Ascending aorta (tissue), 2 donors: ENCODE data around the gene CHRNA3. TPM values are rescaled to one million over a fixed set of nuclear protein-coding genes. Genes with fewer than 3 reads are reported as not detected.

Experiments
- DNase-seq, 2 donors: peaks; one replicate each; pipeline ENCODE4 v3.0.0-alpha.2; 2019; ENCODE audit warnings: low spot score in 2 of 2
- H3K27ac ChIP-seq, 2 donors: fragments of 200-600 bp; sonication (generic); one replicate each; pipeline ENCODE4 v1.5.1; 2016 to 2017; ENCODE audit warnings: mild to moderate bottlenecking in 1 of 2
- H3K27me3 ChIP-seq: fragments of 200-600 bp; sonication (generic); one replicate; pipeline ENCODE4 v1.5.1; 2017
- H3K36me3 ChIP-seq, 2 donors: fragments of 200-600 bp; sonication (generic); one replicate each; pipeline ENCODE4 v1.5.1; 2016
- H3K4me1 ChIP-seq, 2 donors: fragments of 200-600 bp; sonication (generic); one replicate each; pipeline ENCODE4 v1.5.1; 2016 to 2017; ENCODE audit warnings: mild to moderate bottlenecking in 1 of 2
- H3K4me3 ChIP-seq, 2 donors: fragments of 200-600 bp; sonication (generic); one replicate each; pipeline ENCODE4 v1.5.1; 2016 to 2017; ENCODE audit warnings: mild to moderate bottlenecking in 1 of 2
- H3K9me3 ChIP-seq, 2 donors: fragments of 200-600 bp; sonication (generic); one replicate each; pipeline ENCODE4 v1.5.1; 2016
- CTCF ChIP-seq, 3 experiments: fragments of 200-600 bp in 2 of 3; fragments of 450-650 bp in 1 of 3; sonication (generic) in 2 of 3; IDR thresholded peaks; one replicate each; pipeline ENCODE4 v1.5.1; 2016 to 2019; ENCODE audit warnings: antibody characterized with exemption in 3 of 3, mild to moderate bottlenecking in 1 of 3, moderate library complexity in 1 of 3
- intact Hi-C: fragments of 100-400 bp; cut with DNase I; formaldehyde crosslinking; loops from one replicate; pipeline ENCODE4 v1.15.1; 2023
- total RNA-seq: library from RNA; depleted of rRNA; stranded (reverse); fragments of >200 nt; gene quantifications from one replicate; pipeline ENCODE4 v1.1.0, GENCODE V29; 2016

The CHRNA3 gene
- total RNA-seq, 1 donor from 2014 or later, result not detected

GRCh38 chr15:78604420-78604819, 16.4 kb downstream of the CHRNA3 start:
- DNase-seq, result no peak
- no peak for TF ChIP-seq CTCF (IDR thresholded peaks at IDR 0.05)
- Histone ChIP-seq H3K4me1 (no peaks in the 10 kb centered on the region), H3K36me3 (no peaks in the 10 kb centered on the region), H3K9me3 (no peaks in the 10 kb centered on the region), H3K4me3 (no peak overlapping the region), H3K27me3 (no peaks in the 10 kb centered on the region), H3K27ac (no peak overlapping the region)
- intact Hi-C loops, result no loop called here

GRCh38 chr15:78603467-78603866, 17.3 kb downstream of the CHRNA3 start:
- no peak for DNase-seq
- no peak overlapping the region for H3K27ac ChIP-seq
- H3K36me3 ChIP-seq, result no peaks in the 10 kb centered on the region
- intact Hi-C loops, result no loop called here
- no peak overlapping the region for H3K4me3 ChIP-seq
- H3K27me3 ChIP-seq, result no peaks in the 10 kb centered on the region
- no peaks in the 10 kb centered on the region for H3K4me1 ChIP-seq
- no peak for TF ChIP-seq CTCF (IDR thresholded peaks at IDR 0.05)
- no peaks in the 10 kb centered on the region for H3K9me3 ChIP-seq

- Histone ChIP-seq H3K4me3 (no peak overlapping the region), H3K27me3 (no peaks in the 10 kb centered on the region), H3K4me1 (no peaks in the 10 kb centered on the region), H3K36me3 (no peaks in the 10 kb centered on the region), H3K27ac (no peak overlapping the region), H3K9me3 (no peaks in the 10 kb centered on the region)
- no peak for TF ChIP-seq CTCF (IDR thresholded peaks at IDR 0.05)
- intact Hi-C loops, result no loop called here
- no peak for DNase-seq
Observed at GRCh38 chr15:78599189-78599588, 21.6 kb downstream of the CHRNA3 start.

- DNase-seq, result no peak
- no peaks in the 10 kb centered on the region for H3K4me1 ChIP-seq
- intact Hi-C loops, result no loop called here
- no peaks in the 10 kb centered on the region for H3K9me3 ChIP-seq
- no peaks in the 10 kb centered on the region for H3K27me3 ChIP-seq
- no peak for TF ChIP-seq CTCF (IDR thresholded peaks at IDR 0.05)
- H3K4me3 ChIP-seq, result no peak overlapping the region
- H3K27ac ChIP-seq, result no peak overlapping the region
- no peaks in the 10 kb centered on the region for H3K36me3 ChIP-seq
Observed at GRCh38 chr15:78598348-78598747, 22.4 kb downstream of the CHRNA3 start.

- no peak for TF ChIP-seq CTCF (IDR thresholded peaks at IDR 0.05)
- Histone ChIP-seq H3K9me3 (no peaks in the 10 kb centered on the region), H3K27ac (no peak overlapping the region), H3K27me3 (no peaks in the 10 kb centered on the region), H3K4me3 (no peak overlapping the region), H3K4me1 (no peaks in the 10 kb centered on the region), H3K36me3 (no peaks in the 10 kb centered on the region)
- no peak for DNase-seq
- intact Hi-C loops, result no loop called here
Observed at GRCh38 chr15:78597583-78597982, 23.2 kb downstream of the CHRNA3 start.

GRCh38 chr15:78574944-78575343, 45.9 kb downstream of the CHRNA3 start:
- DNase-seq, result no peak
- Histone ChIP-seq H3K4me1 (no peaks in the 10 kb centered on the region), H3K27me3 (no peaks in the 10 kb centered on the region), H3K9me3 (no peaks in the 10 kb centered on the region), H3K4me3 (no peak overlapping the region), H3K36me3 (no peaks in the 10 kb centered on the region), H3K27ac (no peak overlapping the region)
- TF ChIP-seq CTCF (IDR thresholded peaks at IDR 0.05), result no peak
- intact Hi-C loops, result no loop called here
